ENCODE measurements around the gene APMAP.

APMAP gene

GRCh38 chr20:24972341-24972740 is 20.2 kb downstream of the APMAP start:
- in situ Hi-C loops (cut with HindIII; ENCODE audit: low pct_unique_long_range_greater_than_20kb, low sequenced_read_pairs), result no loop called here
- no peak for DNase-seq (ENCODE audit: low read depth in 1 of 2, low spot score in 1 of 2)

GRCh38 chr20:24971376-24972101 is 21.0 kb downstream of the APMAP start:
- DNase-seq (ENCODE audit: low read depth in 1 of 2, low spot score in 1 of 2), result no peak
- in situ Hi-C loops (cut with HindIII; ENCODE audit: low pct_unique_long_range_greater_than_20kb, low sequenced_read_pairs), result no loop called here
- no peak for TF ChIP-seq JUND (IDR thresholded peaks at IDR 0.05; ENCODE audit: low read depth)

More at GRCh38 chr20:24972341-24972740, 20.2 kb downstream of the APMAP start:
- no peak for TF ChIP-seq JUND (IDR thresholded peaks at IDR 0.05; ENCODE audit: low read depth)

GRCh38 chr20:24970754-24971153 is 21.8 kb downstream of the APMAP start:
- no peak for TF ChIP-seq JUND (IDR thresholded peaks at IDR 0.05; ENCODE audit: low read depth)
- no peak for DNase-seq (ENCODE audit: low read depth in 1 of 2, low spot score in 1 of 2)
- in situ Hi-C loops (cut with HindIII; ENCODE audit: low pct_unique_long_range_greater_than_20kb, low sequenced_read_pairs), result no loop called here

- DNase-seq (ENCODE audit: low read depth in 1 of 2, low spot score in 1 of 2), result no peak
- in situ Hi-C loops (cut with HindIII; ENCODE audit: low pct_unique_long_range_greater_than_20kb, low sequenced_read_pairs), result no loop called here
- no peak for TF ChIP-seq JUND (IDR thresholded peaks at IDR 0.05; ENCODE audit: low read depth)
Observed at GRCh38 chr20:24970030-24970553, 22.5 kb downstream of the APMAP start.

- TF ChIP-seq JUND (IDR thresholded peaks at IDR 0.05; ENCODE audit: low read depth), result no peak
- in situ Hi-C loops (cut with HindIII; ENCODE audit: low pct_unique_long_range_greater_than_20kb, low sequenced_read_pairs), result no loop called here
- no peak for DNase-seq (ENCODE audit: low read depth in 1 of 2, low spot score in 1 of 2)
Observed at GRCh38 chr20:24969186-24970029, 23.1 kb downstream of the APMAP start.

- in situ Hi-C loops (cut with HindIII; ENCODE audit: low pct_unique_long_range_greater_than_20kb, low sequenced_read_pairs), result no loop called here
- TF ChIP-seq JUND (IDR thresholded peaks at IDR 0.05; ENCODE audit: low read depth), result no peak
- DNase-seq (ENCODE audit: low read depth in 1 of 2, low spot score in 1 of 2), result no peak
Observed at GRCh38 chr20:24968278-24968800, 24.2 kb downstream of the APMAP start.

GRCh38 chr20:24966317-24967012 is 26.1 kb downstream of the APMAP start:
- in situ Hi-C loops (cut with HindIII; ENCODE audit: low pct_unique_long_range_greater_than_20kb, low sequenced_read_pairs), result no loop called here
- no peak for DNase-seq (ENCODE audit: low read depth in 1 of 2, low spot score in 1 of 2)
- TF ChIP-seq JUND (IDR thresholded peaks at IDR 0.05; ENCODE audit: low read depth), result no peak

- no peak for DNase-seq (ENCODE audit: low read depth in 1 of 2, low spot score in 1 of 2)
- TF ChIP-seq JUND (IDR thresholded peaks at IDR 0.05; ENCODE audit: low read depth), result no peak
- in situ Hi-C loops (cut with HindIII; ENCODE audit: low pct_unique_long_range_greater_than_20kb, low sequenced_read_pairs), result no loop called here
Observed at GRCh38 chr20:24965065-24965919, 27.3 kb downstream of the APMAP start.

GRCh38 chr20:24964506-24964840 is 28.1 kb downstream of the APMAP start:
- no peak for TF ChIP-seq JUND (IDR thresholded peaks at IDR 0.05; ENCODE audit: low read depth)
- DNase-seq (ENCODE audit: low read depth in 1 of 2, low spot score in 1 of 2), result no peak
- in situ Hi-C loops (cut with HindIII; ENCODE audit: low pct_unique_long_range_greater_than_20kb, low sequenced_read_pairs), result no loop called here

- TF ChIP-seq JUND (IDR thresholded peaks at IDR 0.05; ENCODE audit: low read depth), result no peak
- in situ Hi-C loops (cut with HindIII; ENCODE audit: low pct_unique_long_range_greater_than_20kb, low sequenced_read_pairs), result no loop called here
- DNase-seq (ENCODE audit: low read depth in 1 of 2, low spot score in 1 of 2), result no peak
Observed at GRCh38 chr20:24963672-24964505, 28.7 kb downstream of the APMAP start.

- no peak for DNase-seq (ENCODE audit: low read depth in 1 of 2, low spot score in 1 of 2)
- no peak for TF ChIP-seq JUND (IDR thresholded peaks at IDR 0.05; ENCODE audit: low read depth)
- in situ Hi-C loops (cut with HindIII; ENCODE audit: low pct_unique_long_range_greater_than_20kb, low sequenced_read_pairs), result no loop called here
Observed at GRCh38 chr20:24962510-24962909, 30.0 kb downstream of the APMAP start.

Data from T47D (cell line).